Mucosa of stomach (tissue), 1 donor: ENCODE measurements around the gene ABCA9.
"Not testable (repeated sequence)": the region's sequence is repeated elsewhere in the genome, so short reads cannot be mapped to it uniquely, and the experiment has no call there.

Experiments used
- H3K27me3 ChIP-seq: one replicate; pipeline ENCODE4 v1.7.0; 2013; ENCODE audit warnings: mild to moderate bottlenecking, low read length; ENCODE audit not compliant: control insufficient read depth, insufficient read depth
- H3K36me3 ChIP-seq: one replicate; pipeline ENCODE4 v1.7.0; 2013; ENCODE audit warnings: low read length; ENCODE audit not compliant: control insufficient read depth, insufficient read depth
- H3K4me1 ChIP-seq: one replicate; pipeline ENCODE4 v1.7.0; 2013; ENCODE audit warnings: mild to moderate bottlenecking, low read length; ENCODE audit not compliant: control insufficient read depth, insufficient read depth
- H3K4me3 ChIP-seq: one replicate; pipeline ENCODE4 v1.7.0; 2013; ENCODE audit warnings: low read length
- H3K9ac ChIP-seq: one replicate; pipeline ENCODE4 v1.7.0; 2013; ENCODE audit warnings: mild to moderate bottlenecking, low read length, moderate library complexity
- H3K9me3 ChIP-seq: one replicate; pipeline ENCODE4 v1.7.0; 2013; ENCODE audit warnings: mild to moderate bottlenecking, low read length, moderate library complexity; ENCODE audit not compliant: control insufficient read depth
- donor health status: Pancreatic carcinoma.

Gene ABCA9

DNA sequence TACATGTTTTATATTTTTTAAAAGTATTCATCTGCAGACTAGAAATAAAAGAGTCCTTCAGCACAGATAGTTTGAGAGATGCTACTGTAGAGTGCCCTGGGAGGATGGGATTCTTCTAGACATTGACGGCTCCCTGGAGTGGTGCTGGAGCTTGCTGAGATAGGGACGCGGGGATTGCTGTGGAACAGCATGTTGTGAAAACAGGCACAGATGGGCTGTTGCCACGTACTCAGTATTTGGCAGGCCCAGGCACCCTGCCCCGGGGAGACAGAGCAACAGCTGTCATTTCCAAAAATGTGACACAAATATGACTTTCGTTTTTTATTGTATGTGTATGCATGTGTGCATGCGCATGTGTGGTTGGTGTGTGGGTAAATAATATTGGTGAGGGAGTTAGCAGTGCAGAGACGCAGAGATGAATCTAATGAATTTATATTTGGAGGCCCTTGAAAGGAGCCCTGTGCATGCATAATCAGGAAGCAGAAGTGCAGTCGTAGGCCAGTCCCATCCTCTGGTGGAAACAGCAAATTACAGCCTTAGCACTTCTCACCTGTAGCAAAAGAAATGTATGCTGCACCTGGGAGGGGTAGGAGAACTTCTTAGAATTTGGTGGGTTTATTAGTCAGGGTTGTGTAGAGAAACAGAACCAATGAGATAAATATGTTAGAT lies 99.4 kb downstream of the ABCA9 start:
- Histone ChIP-seq H3K4me3 (no peak overlapping the region), H3K36me3 (no peaks in the 10 kb centered on the region), H3K27me3 (no peaks in the 10 kb centered on the region), H3K9me3 (no peaks in the 10 kb centered on the region), H3K9ac (no peak overlapping the region), H3K4me1 (no peaks in the 10 kb centered on the region)

DNA sequence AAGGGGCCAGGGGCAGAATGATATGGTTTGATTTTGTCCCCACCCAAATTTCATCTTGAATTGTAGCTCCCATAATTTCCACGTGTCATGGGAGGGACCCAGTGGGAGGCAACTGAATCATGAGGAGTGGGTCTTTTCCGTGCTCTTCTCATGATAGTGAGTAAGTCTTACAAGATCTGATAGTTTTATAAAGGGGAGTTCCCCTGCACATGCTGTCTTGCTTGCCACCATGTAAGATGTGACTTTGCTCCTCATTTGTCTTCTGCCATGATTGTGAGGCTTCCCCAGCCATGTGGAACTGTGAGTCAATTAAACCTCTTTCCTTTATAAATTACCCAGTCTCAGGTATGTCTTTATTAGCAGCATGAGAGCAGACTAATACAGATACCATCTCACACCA lies 101.6 kb downstream of the ABCA9 start:
- H3K27me3 ChIP-seq, H3K36me3 ChIP-seq, H3K4me3 ChIP-seq, H3K9ac ChIP-seq, H3K4me1 ChIP-seq, H3K9me3 ChIP-seq: not testable (repeated sequence)

DNA sequence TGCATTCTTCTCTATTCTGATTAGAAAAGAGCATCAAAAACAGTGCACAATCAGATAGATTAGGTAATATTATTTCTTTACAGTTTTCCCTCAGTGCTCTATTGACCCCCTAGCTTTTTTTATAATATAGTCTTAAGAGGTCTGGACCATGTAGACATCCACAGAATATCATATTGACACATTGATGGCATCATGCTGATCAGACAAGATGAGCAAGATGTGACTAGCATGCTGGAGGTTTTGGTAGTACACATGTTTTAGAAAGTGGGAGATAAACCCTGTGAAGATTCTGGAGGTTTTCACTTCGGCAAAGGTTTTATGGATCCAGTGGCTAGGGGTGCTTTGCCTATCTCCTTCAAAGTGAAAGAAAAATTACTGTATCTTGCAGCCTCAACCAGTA lies 102.8 kb downstream of the ABCA9 start:
- Histone ChIP-seq H3K9me3 (no peaks in the 10 kb centered on the region), H3K36me3 (no peaks in the 10 kb centered on the region), H3K27me3 (no peaks in the 10 kb centered on the region), H3K4me3 (no peak overlapping the region), H3K4me1 (no peaks in the 10 kb centered on the region), H3K9ac (no peak overlapping the region)

DNA sequence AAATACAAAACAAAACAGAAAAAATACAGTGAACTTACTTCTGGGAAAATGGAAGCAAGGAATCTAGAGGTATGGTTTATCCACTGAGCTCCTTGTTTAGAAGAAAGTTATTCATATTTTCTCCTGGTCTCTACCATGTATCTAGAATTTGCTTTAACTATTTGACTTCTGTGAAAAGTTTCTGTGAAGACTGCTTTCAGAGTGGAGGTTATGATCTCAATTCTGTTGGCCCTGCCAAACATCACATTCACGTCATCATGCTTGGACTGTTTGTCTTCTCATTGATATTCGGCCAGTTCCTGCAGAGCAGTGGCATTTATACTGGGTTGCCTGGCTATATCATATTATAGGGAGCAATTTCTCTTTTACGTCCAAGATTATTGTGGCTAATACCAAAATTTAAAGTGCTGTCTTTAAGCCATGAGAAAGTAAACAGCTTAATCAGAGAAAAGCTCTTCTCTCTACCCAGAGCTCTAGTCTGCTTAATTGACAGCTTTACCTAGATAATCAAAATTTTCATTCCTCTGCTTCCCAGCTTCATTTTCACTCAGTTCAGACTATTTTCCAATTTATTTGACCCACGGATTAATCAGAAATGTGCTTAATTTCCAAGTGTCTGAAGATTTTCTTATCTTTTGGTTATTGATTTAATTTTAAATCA lies 105.4 kb downstream of the ABCA9 start, which contains the start of gene ABCA8:
Gene ABCA8, minus strand, starts transcription at position 212 of the 661 bp plus-strand sequence. CDS start 13,358 bp downstream, outside the sequence.
- H3K4me1 ChIP-seq = no peaks in the 10 kb centered on the region
- H3K4me3 ChIP-seq = no peak within 1 kb of the TSS
- H3K27me3 ChIP-seq = no peaks in the 10 kb centered on the region
- H3K36me3 ChIP-seq = no peaks in the 10 kb centered on the region
- no peak within 1 kb of the TSS for H3K9ac ChIP-seq
- H3K9me3 ChIP-seq = no peaks in the 10 kb centered on the region

DNA sequence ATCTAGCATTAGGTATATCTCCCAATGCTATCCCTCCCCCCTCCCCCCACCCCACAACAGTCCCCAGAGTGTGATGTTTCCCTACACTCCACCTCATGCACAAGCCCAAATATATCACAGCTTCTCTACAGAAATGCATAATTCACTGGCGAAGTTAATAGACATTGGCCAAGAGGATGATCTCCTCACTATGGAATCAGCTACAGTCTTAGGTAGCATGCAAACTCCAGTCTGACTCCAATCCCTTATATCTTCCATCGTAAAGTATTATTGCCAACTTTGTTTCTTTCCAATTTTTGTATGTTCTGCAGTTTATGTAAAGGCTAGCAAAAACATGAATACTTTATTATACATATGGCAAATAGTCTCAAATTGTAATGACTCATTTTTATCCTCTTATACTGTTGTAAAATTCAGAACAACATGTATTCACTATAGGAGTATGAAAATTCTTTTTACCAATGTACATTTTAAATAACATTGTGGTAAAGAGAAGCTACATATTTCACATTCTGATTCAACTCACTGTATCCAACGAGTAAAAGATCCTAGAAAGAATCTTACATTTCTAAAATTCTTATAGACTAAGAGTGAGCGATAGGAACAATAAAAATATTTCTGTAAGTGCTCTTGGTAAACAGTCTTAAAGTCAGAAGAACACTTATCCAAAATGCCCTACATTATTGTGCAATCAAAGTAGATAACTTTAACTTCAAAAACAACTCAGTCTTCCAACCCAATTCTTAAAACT lies 106.4 kb downstream of the ABCA9 start:
- Histone ChIP-seq H3K4me1 (no peaks in the 10 kb centered on the region), H3K4me3 (no peak overlapping the region), H3K36me3 (no peaks in the 10 kb centered on the region)

DNA sequence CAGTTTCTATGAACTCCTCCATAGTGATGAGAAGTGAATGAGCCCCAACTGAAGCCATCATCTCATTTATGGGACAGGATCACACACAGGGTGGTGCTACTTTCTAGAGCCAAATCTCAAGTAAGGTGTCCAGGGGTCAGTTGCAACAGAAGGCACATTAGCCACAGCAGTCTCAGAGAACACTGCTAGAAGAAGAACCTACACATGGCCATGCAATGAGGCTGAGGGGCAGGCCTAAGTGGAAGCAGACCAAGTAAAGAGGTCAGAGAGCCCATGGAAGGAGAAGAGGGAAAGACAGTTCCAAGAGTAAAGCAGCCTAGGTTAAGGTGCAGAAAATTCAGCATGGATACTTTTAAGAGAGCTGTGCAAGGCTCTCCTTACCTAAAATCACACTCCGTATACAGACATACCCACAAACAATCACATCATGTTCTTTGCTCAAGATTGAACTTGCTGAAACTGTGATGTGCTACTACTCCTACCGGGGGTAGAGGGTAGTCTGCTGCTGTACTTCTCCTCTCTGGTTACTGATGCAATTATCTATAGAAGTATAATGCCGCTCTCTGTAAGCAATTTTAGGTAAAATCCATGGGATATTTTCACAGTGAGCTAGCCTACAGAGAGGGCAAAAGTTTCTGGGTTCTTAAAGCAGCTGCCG lies 107.3 kb downstream of the ABCA9 start:
- Histone ChIP-seq H3K4me3 (no peak overlapping the region), H3K9ac (no peak overlapping the region), H3K4me1 (no peaks in the 10 kb centered on the region), H3K36me3 (no peaks in the 10 kb centered on the region), H3K9me3 (no peaks in the 10 kb centered on the region), H3K27me3 (no peaks in the 10 kb centered on the region)

More for the DNA sequence above, 106.4 kb downstream of the ABCA9 start:
- Histone ChIP-seq H3K27me3 (no peaks in the 10 kb centered on the region), H3K9me3 (no peaks in the 10 kb centered on the region), H3K9ac (no peak overlapping the region)

DNA sequence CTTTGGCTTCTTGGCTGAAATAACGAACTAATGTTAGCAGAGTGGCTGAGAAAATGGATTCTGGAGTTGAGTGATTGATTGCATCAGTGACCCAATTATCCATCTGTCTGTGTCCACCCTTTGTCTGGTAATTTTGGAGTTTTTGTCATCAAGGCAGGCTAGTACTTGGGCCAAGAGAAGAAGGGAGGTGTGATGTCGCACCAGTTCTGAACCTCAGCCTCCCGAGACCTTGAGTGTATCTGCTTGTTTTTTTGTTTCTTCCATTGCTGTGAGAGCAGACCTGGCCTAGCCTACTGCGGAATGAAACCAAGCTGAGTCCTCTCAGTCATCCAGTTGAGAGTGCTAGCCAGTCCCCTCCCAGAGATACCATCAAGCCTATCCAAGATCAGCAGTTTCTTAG lies 110.0 kb downstream of the ABCA9 start:
- no peaks in the 10 kb centered on the region for H3K27me3 ChIP-seq
- no peaks in the 10 kb centered on the region for H3K4me1 ChIP-seq
- H3K9me3 ChIP-seq = no peaks in the 10 kb centered on the region
- H3K36me3 ChIP-seq = no peaks in the 10 kb centered on the region
- no peak overlapping the region for H3K9ac ChIP-seq
- no peak overlapping the region for H3K4me3 ChIP-seq

DNA sequence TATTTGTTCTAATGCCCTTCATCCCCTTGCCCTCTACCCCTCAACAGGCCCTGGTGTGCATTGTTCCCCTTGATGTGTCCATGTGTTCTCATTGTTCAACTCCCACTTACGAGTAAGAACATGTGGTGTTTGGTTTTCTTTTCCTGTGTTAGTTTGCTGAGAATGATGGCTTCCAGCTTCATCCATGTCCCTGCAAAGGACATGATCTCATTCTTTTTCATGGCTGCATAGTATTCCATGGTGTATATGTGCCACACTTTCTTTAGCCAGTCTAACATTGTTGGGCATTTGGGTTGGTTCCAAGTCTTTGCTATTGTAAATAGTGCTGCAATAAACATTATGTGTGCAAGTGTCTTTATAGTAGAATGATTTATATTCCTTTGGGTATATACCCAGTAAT lies 112.9 kb downstream of the ABCA9 start:
- not testable (repeated sequence) for H3K9me3 ChIP-seq, H3K36me3 ChIP-seq, H3K9ac ChIP-seq, H3K27me3 ChIP-seq, H3K4me3 ChIP-seq, H3K4me1 ChIP-seq

DNA sequence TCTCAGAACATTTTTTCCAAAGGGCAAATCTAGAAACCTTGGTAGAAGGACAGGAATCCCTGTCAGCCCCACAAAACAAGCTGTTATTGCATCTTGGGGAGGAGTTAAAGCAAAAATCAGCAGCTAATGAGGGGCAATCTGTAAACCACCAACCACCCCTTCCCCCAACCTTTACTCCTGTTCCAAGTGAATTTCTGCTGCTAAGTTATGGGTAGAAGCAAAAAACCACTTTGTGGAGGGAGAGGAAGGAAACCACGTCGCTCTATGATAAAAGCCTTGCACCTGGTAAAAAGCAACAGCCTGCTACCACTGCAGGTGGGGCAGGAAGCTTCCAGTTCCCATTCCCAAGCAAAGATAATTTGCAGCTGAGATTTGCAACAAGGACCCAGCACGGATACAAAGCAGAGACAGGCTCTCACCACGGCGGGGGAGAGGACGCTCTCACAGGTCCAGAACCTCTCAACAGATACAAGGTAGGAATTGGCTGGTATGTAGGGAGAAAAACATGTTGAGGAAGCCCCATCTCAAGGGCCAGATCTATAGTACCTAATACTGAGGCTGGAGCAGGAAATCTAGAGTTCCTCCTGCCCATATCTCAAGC lies 116.2 kb downstream of the ABCA9 start:
- no peak overlapping the region for H3K9ac ChIP-seq
- H3K4me1 ChIP-seq = no peaks in the 10 kb centered on the region
- H3K4me3 ChIP-seq = no peak overlapping the region
- no peaks in the 10 kb centered on the region for H3K9me3 ChIP-seq
- no peaks in the 10 kb centered on the region for H3K27me3 ChIP-seq
- no peaks in the 10 kb centered on the region for H3K36me3 ChIP-seq

DNA sequence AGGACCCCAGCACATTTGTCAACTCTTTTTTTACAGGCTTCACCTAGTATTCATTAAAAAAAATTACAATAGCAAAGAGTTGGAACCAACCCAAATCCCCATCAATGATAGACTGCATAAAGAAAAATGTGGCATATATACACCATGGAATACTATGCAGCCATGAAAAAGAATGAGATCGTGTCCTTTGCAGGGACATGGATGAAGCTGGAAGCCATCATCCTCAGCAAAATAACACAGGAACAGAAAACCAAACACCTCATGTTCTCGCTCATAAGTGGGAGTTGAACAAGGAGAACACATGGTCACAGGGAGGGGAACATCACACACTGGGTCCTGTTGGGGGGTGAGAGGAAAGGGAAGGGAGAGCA lies 116.9 kb downstream of the ABCA9 start:
- not testable (repeated sequence) for H3K4me3 ChIP-seq, H3K9me3 ChIP-seq, H3K27me3 ChIP-seq, H3K4me1 ChIP-seq, H3K9ac ChIP-seq, H3K36me3 ChIP-seq

DNA sequence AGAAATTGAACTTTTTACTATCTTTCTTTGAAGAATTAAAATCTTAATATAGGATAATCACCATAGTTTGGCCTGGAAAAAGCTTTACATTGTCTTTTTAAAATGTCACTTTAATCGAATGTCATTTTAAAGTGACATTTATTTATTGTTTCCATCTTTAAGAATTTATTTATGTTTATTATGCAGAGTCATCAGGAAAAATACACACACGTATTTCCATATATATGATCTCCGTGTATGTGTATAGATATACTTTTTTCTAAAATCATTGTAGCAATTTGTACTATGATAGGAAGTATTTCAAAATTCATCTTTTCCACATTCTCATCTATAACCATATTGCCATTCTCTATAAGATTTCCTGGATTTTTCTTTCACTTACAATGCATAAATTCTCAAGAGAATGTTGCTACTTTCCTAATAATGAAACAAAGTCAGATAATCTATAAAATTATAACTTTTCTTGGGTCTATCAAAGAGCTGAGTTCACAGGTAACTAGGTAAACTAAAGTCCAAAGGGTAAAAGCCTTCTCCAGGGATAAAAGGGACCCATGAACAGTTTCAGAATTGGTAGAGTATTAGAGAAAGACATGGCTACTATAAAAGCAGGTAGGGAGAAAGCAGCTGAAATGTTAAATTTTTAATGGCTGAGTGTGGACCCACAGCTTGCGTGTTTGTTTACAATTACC lies 117.5 kb downstream of the ABCA9 start:
- no peaks in the 10 kb centered on the region for H3K4me1 ChIP-seq
- H3K27me3 ChIP-seq = no peaks in the 10 kb centered on the region
- H3K9me3 ChIP-seq = no peaks in the 10 kb centered on the region
- H3K4me3 ChIP-seq = no peak overlapping the region
- H3K36me3 ChIP-seq = no peaks in the 10 kb centered on the region
- no peak overlapping the region for H3K9ac ChIP-seq
